Duodenal mucosa (tissue), 2 donors: ENCODE measurements around the gene HAPLN3.

Experiments used
- H3K27ac ChIP-seq: one replicate; pipeline ENCODE4 v1.7.0; 2013; ENCODE audit warnings: low read depth, low read length
- H3K27me3 ChIP-seq, 2 donors: one replicate each; pipeline ENCODE4 v1.7.0; 2013; ENCODE audit warnings: low read length in 2 of 2, control low read depth in 1 of 2; ENCODE audit not compliant: insufficient read depth in 2 of 2, control insufficient read depth in 1 of 2
- H3K36me3 ChIP-seq, 2 donors: one replicate each; pipeline ENCODE4 v1.7.0; 2013; ENCODE audit warnings: low read length in 2 of 2, control low read depth in 1 of 2; ENCODE audit not compliant: insufficient read depth in 2 of 2, control insufficient read depth in 1 of 2
- H3K4me1 ChIP-seq, 2 donors: one replicate each; pipeline ENCODE4 v1.7.0; 2013; ENCODE audit warnings: low read length in 2 of 2, control low read depth in 1 of 2; ENCODE audit not compliant: insufficient read depth in 2 of 2, control insufficient read depth in 1 of 2
- H3K4me3 ChIP-seq, 2 donors: one replicate each; pipeline ENCODE4 v1.7.0; 2013; ENCODE audit warnings: low read length in 2 of 2, low read depth in 1 of 2
- H3K9ac ChIP-seq, 2 donors: one replicate each; pipeline ENCODE4 v1.7.0; 2013; ENCODE audit warnings: low read length in 2 of 2, low read depth in 1 of 2
- H3K9me3 ChIP-seq, 2 donors: one replicate each; pipeline ENCODE4 v1.7.0; 2013; ENCODE audit warnings: low read length in 2 of 2, control low read depth in 1 of 2; ENCODE audit not compliant: control insufficient read depth in 1 of 2

The HAPLN3 gene

DNA sequence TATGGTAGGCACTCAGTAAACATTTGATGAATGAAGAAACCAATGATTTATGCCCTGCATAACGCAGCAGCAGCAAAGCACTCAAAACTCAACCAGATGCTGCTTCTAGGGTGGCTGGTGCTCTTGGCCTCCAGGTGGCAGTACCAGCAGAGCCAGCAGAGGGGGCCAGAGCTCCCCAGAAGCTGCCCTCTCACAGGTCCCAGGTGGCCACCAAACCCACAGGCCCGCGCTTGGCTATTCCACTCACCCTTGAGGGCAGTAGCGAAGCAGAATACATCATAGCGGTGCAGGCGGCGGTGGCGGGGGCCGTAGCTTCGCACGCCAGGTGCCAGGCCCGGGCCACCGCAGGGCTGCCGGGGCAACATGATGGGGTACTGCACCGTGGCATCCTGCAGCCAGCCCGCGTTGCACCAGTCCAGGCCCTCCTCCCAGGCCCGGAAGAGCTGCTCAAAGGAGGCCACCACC, 16.6 kb downstream of the HAPLN3 start:
- Histone ChIP-seq H3K36me3 (no peaks in the 10 kb centered on the region), H3K27me3 (no peaks in the 10 kb centered on the region), H3K4me3 (no peak overlapping the region), H3K27ac (no peak overlapping the region), H3K9me3 (no peaks in the 10 kb centered on the region), H3K4me1 (no peaks in the 10 kb centered on the region), H3K9ac (no peak overlapping the region)

DNA sequence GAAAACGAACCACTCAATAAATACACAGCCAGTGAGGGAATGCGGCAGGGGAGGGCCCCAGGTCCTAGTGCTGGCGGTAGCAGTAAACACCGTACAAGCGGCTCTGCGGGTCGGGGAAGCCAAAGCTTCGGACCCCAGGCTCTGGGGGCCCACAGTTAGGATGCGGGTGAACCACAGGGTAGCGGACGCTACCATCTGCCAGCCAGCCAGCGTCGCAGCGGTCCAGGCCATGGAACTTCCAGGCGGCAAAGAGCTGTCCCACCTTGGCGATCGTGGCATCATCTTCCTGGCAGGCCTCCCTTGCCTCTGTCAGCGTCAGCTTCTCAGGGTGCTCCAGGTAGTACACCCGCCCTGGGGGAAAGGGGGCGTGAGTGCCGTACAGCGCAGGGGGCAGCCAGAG, 17.4 kb downstream of the HAPLN3 start:
- no peak overlapping the region for H3K4me3 ChIP-seq
- no peaks in the 10 kb centered on the region for H3K4me1 ChIP-seq
- no peaks in the 10 kb centered on the region for H3K9me3 ChIP-seq
- no peaks in the 10 kb centered on the region for H3K36me3 ChIP-seq
- no peak overlapping the region for H3K27ac ChIP-seq
- no peak overlapping the region for H3K9ac ChIP-seq
- no peaks in the 10 kb centered on the region for H3K27me3 ChIP-seq

DNA sequence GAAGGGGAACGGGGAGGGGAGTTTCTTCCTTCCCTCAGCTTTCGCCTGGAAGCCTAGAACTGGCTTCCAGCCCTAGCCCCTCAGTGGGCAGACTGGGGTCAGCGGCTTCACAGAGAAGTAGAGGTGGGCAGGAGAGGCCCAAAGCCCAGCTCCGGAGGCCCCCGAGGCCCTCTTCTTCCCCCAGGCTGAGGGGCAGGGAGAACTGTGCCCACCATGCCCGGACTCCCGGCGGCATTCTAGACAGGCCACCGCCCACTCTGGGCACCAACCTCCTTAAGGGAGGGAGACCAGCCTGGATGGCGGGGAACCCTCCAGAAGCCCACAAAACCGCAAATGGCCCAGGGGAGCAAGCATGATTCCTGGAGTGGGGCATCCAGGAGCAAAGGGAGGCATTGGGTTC, 17.9 kb downstream of the HAPLN3 start:
- Histone ChIP-seq H3K27me3 (peaks cover 0 to under 1% of the 10 kb centered on the region in 2 donors), H3K4me1 (no peaks in the 10 kb centered on the region), H3K4me3 (no peak overlapping the region), H3K9ac (no peak overlapping the region), H3K36me3 (no peaks in the 10 kb centered on the region), H3K27ac (no peak overlapping the region), H3K9me3 (no peaks in the 10 kb centered on the region)

DNA sequence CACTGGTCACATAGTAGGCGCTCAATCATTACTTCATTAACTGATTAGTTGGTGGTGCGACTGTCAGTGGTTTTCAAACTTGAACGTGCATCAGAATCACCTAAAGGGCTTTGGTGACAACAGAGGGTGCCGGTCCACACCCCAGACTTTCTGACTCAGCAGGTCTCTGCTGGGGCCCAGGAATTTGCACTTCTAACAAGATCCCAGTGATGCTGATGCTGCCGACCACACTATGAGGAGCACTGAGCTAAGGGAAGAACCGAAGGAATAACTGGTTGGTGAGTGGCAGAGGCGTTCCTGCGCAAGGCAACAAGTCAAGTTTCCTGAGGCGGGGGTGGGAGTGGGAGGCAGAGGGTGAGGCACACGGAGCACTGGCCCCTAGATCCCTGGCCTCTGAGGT, 18.8 kb downstream of the HAPLN3 start:
- no peak overlapping the region for H3K27ac ChIP-seq
- no peaks in the 10 kb centered on the region for H3K9me3 ChIP-seq
- H3K9ac ChIP-seq, result no peak overlapping the region
- no peaks in the 10 kb centered on the region for H3K4me1 ChIP-seq
- H3K4me3 ChIP-seq, result no peak overlapping the region
- H3K27me3 ChIP-seq, result peaks cover 0 to 4% of the 10 kb centered on the region in 2 donors
- no peaks in the 10 kb centered on the region for H3K36me3 ChIP-seq

DNA sequence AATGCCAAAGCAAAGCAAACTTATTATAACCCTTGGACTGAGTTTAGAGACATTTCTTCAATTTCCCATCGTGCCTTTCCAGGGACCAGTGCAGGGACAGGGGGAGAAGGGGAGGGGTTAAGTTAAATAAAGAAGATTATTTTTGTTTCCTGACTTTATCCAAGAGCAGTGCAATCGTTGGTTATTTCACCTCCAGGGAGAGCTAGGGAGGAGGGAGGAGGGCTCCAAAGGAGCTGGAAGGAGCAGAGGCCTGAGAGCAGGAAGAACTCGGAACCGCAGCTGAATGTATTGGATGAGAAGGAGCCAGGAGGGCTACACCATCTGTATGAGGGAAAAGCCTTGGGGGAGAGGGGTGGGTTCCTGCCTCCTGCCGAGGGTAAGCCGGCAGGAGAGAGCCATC, 20.7 kb downstream of the HAPLN3 start:
- Histone ChIP-seq H3K9ac (no peak overlapping the region), H3K4me1 (no peaks in the 10 kb centered on the region), H3K27ac (no peak overlapping the region), H3K27me3 (peaks cover 0 to 4% of the 10 kb centered on the region in 2 donors), H3K36me3 (no peaks in the 10 kb centered on the region), H3K4me3 (no peak overlapping the region), H3K9me3 (no peaks in the 10 kb centered on the region)

DNA sequence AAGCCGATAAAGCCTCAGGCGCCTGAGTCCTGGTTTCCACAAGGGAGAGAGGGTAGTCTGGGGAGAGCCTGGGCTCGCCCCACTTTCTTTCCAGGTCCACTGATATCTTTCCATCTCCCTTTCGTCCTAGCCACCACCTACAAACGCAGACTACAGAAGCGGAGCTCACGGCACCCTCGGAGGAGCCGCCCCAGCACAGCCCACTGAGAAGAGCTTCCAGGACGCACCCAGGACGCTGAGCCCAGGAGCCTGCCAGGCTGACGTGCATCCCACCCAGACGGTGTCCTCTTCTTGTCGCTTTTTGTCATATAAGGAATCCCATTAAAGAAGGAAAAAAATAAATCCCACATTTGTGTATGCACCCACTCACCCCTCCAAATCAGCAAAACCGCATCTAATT, 21.1 kb downstream of the HAPLN3 start:
- Histone ChIP-seq H3K4me1 (no peaks in the 10 kb centered on the region), H3K36me3 (no peaks in the 10 kb centered on the region), H3K9ac (no peak overlapping the region), H3K27me3 (peaks cover 0 to 4% of the 10 kb centered on the region in 2 donors), H3K9me3 (no peaks in the 10 kb centered on the region), H3K4me3 (no peak overlapping the region), H3K27ac (no peak overlapping the region)

DNA sequence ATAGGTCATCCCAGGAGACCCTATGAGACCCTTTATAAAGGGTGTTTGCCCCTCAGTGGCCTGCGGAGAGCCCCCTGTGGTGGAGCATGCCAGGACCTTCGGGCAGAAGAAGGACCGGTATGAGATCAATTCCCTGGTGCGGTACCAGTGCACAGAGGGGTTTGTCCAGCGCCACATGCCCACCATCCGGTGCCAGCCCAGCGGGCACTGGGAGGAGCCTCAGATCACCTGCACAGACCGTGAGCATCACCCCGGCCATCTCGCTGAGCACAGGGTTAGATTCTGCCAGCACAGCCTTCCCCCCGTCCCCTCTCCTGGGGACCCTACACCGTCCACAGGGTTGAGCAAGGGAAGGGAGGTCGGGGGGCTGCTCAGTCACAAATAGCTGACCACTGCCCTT, 21.6 kb downstream of the HAPLN3 start:
- Histone ChIP-seq H3K27me3 (peaks cover 0 to 4% of the 10 kb centered on the region in 2 donors), H3K9me3 (no peaks in the 10 kb centered on the region), H3K36me3 (no peaks in the 10 kb centered on the region), H3K27ac (no peak overlapping the region), H3K4me1 (no peaks in the 10 kb centered on the region), H3K9ac (no peak overlapping the region), H3K4me3 (no peak overlapping the region)

DNA sequence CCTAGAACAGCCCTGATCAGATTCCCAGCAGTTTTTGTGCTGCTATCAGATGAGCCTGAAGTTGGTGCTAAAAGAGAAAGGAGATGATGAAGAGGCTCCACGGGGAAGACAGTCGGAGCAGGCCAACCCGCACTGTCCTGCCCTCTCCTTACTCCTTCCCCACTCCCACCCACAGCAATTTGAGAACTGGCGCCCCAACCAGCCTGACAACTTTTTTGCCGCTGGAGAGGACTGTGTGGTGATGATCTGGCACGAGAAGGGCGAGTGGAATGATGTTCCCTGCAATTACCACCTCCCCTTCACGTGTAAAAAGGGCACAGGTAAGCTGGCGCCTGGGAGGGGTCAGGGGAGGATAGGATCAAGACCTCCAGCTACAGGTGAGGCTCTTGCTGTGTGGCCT, 22.6 kb downstream of the HAPLN3 start:
- Histone ChIP-seq H3K36me3 (no peaks in the 10 kb centered on the region), H3K27ac (no peak overlapping the region), H3K9ac (no peak overlapping the region), H3K27me3 (peaks cover 0 to 4% of the 10 kb centered on the region in 2 donors), H3K4me3 (no peak overlapping the region), H3K9me3 (no peaks in the 10 kb centered on the region), H3K4me1 (no peaks in the 10 kb centered on the region)

DNA sequence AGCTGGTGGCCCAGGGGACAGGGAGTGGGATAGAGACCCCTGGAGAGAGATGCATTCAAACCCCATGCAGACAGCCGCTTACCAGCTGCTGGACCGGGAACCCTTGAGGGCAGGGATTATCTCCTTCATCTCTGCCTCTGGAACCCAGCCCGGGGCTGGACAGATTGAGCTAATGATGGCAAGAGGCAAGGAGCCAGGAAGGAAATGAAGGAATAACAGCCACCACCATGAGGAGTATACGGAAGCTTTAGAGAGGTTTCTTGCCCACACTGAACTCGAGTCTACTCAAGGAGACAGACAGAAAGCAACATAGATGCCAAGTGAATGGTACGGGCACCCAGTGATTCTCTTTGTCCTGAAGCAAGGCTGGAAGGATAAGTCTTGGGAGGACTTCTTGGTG, 23.2 kb downstream of the HAPLN3 start:
- Histone ChIP-seq H3K27ac (no peak overlapping the region), H3K36me3 (no peaks in the 10 kb centered on the region), H3K4me1 (no peaks in the 10 kb centered on the region)

DNA sequence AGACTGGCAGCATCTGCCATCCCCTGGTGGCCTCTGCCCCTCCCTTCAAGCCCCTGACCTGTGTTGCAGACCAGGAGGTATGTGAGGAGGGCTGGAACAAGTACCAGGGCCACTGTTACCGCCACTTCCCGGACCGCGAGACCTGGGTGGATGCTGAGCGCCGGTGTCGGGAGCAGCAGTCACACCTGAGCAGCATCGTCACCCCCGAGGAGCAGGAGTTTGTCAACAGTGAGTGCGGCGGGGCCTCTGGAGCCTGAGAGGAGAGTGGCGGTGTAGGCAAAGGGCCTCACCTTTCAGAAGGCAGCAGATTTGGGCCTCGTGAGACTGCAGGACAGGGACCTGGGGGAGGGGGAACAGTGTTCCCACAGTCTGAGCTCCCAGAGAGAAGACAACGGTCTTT, 24.0 kb downstream of the HAPLN3 start:
- Histone ChIP-seq H3K27ac (no peak overlapping the region), H3K27me3 (peaks cover 0 to 4% of the 10 kb centered on the region in 2 donors), H3K4me1 (no peaks in the 10 kb centered on the region), H3K4me3 (no peak overlapping the region), H3K9ac (no peak overlapping the region), H3K9me3 (no peaks in the 10 kb centered on the region), H3K36me3 (no peaks in the 10 kb centered on the region)

More for the DNA sequence above, 23.2 kb downstream of the HAPLN3 start:
- H3K9ac ChIP-seq, result no peak overlapping the region
- H3K9me3 ChIP-seq, result no peaks in the 10 kb centered on the region
- peaks cover 0 to 4% of the 10 kb centered on the region in 2 donors for H3K27me3 ChIP-seq
- H3K4me3 ChIP-seq, result no peak overlapping the region

DNA sequence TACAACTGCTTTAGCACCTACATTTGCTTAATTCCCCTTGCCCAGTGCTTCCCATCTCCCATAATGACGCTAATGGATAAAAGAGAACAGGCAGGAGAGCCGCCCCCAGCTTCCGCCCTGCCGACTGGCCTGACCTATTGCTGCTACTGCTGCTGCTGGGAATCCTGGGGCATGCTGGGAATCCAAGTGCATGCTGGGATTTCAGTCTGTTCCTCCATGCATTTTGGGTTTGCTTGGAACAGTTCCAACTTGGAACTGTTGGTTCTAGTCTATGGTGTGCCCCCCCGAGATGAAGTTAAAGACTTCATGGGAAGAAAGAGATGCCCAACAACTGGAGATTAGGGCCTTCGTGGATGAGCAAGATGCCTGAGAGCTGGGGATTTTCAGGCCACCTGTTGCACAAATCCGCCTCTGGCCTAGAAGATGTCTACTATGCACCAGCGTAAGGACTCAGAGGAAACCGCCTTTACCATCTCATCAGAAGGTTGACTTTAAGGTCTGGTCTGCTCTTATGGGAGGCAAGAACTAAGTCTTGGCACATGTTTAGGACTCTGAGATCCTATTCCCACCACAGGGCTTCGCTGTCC, 29.0 kb downstream of the HAPLN3 start:
- Histone ChIP-seq H3K4me1 (no peaks in the 10 kb centered on the region), H3K27ac (no peak overlapping the region), H3K27me3 (no peaks in the 10 kb centered on the region), H3K4me3 (no peak overlapping the region), H3K36me3 (no peaks in the 10 kb centered on the region), H3K9me3 (no peaks in the 10 kb centered on the region), H3K9ac (no peak overlapping the region)
